ENCODE results near the gene GPAT2. TPM values are rescaled to one million over a fixed set of nuclear protein-coding genes. Genes with fewer than 3 reads are reported as not detected.
"Not testable (repeated sequence)": the region's sequence is repeated elsewhere in the genome, so short reads cannot be mapped to it uniquely, and the experiment has no call there.

Gene GPAT2
- total and polyA plus RNA-seq, 3 experiments from 2014 or later: 8.9 to 36.2 (median 33.6) TPM

- POLR2A ChIA-PET: not testable (repeated sequence)
Measured at GRCh38 chr2:96049049-96049916, 14.6 kb upstream of the GPAT2 start.

GRCh38 chr2:96035554-96035953 is 838 bp upstream of the GPAT2 start:
- H3K9me3 Mint-ChIP-seq; H3K9me3 ChIP-seq (ENCODE audit: low read length); H3K4me3 Mint-ChIP-seq; H3K27me3 Mint-ChIP-seq; CTCF ChIA-PET; H3K36me3 Mint-ChIP-seq; DNase-seq; H3K27me3 ChIP-seq (ENCODE audit: insufficient read depth, low read length, poor library complexity, severe bottlenecking); POLR2A ChIA-PET; H3K27ac ChIP-seq (ENCODE audit: low read depth, low read length); H3K27ac Mint-ChIP-seq; H3K36me3 ChIP-seq (ENCODE audit: insufficient read depth, low read length); H3K4me1 ChIP-seq (ENCODE audit: insufficient read depth, low read length); H3K4me3 ChIP-seq (ENCODE audit: low read length); H3K4me1 Mint-ChIP-seq: not testable (repeated sequence)

More at GRCh38 chr2:96049049-96049916, 14.6 kb upstream of the GPAT2 start:
- H3K36me3 Mint-ChIP-seq; H3K4me1 Mint-ChIP-seq; H3K9me3 ChIP-seq (ENCODE audit: low read length); H3K4me1 ChIP-seq (ENCODE audit: insufficient read depth, low read length); DNase-seq; H3K4me3 Mint-ChIP-seq; H3K27me3 Mint-ChIP-seq; H3K27me3 ChIP-seq (ENCODE audit: insufficient read depth, low read length, poor library complexity, severe bottlenecking); H3K9me3 Mint-ChIP-seq; H3K27ac Mint-ChIP-seq; H3K36me3 ChIP-seq (ENCODE audit: insufficient read depth, low read length); CTCF ChIA-PET; H3K27ac ChIP-seq (ENCODE audit: low read depth, low read length); H3K4me3 ChIP-seq (ENCODE audit: low read length): not testable (repeated sequence)

- H3K27me3 Mint-ChIP-seq; H3K36me3 ChIP-seq (ENCODE audit: insufficient read depth, low read length); H3K9me3 Mint-ChIP-seq; H3K4me3 ChIP-seq (ENCODE audit: low read length); DNase-seq; H3K27ac Mint-ChIP-seq; H3K4me1 Mint-ChIP-seq; H3K4me1 ChIP-seq (ENCODE audit: insufficient read depth, low read length); H3K27me3 ChIP-seq (ENCODE audit: insufficient read depth, low read length, poor library complexity, severe bottlenecking); CTCF ChIA-PET; H3K27ac ChIP-seq (ENCODE audit: low read depth, low read length); H3K9me3 ChIP-seq (ENCODE audit: low read length); H3K4me3 Mint-ChIP-seq; H3K36me3 Mint-ChIP-seq; POLR2A ChIA-PET: not testable (repeated sequence)
Measured at GRCh38 chr2:96033997-96034396, 719 bp downstream of the GPAT2 start.

GRCh38 chr2:96027725-96028325 is 6.9 kb downstream of the GPAT2 start:
- H3K4me1 Mint-ChIP-seq; H3K27ac Mint-ChIP-seq; H3K27me3 ChIP-seq (ENCODE audit: insufficient read depth, low read length, poor library complexity, severe bottlenecking); H3K4me3 Mint-ChIP-seq; POLR2A ChIA-PET; H3K27me3 Mint-ChIP-seq; H3K4me3 ChIP-seq (ENCODE audit: low read length); CTCF ChIA-PET; DNase-seq; H3K9me3 Mint-ChIP-seq; H3K9me3 ChIP-seq (ENCODE audit: low read length); H3K27ac ChIP-seq (ENCODE audit: low read depth, low read length); H3K36me3 ChIP-seq (ENCODE audit: insufficient read depth, low read length); H3K36me3 Mint-ChIP-seq; H3K4me1 ChIP-seq (ENCODE audit: insufficient read depth, low read length): not testable (repeated sequence)

- H3K27ac Mint-ChIP-seq; H3K4me1 Mint-ChIP-seq; H3K9me3 ChIP-seq (ENCODE audit: low read length); H3K4me1 ChIP-seq (ENCODE audit: insufficient read depth, low read length); POLR2A ChIA-PET; H3K36me3 ChIP-seq (ENCODE audit: insufficient read depth, low read length); H3K27me3 ChIP-seq (ENCODE audit: insufficient read depth, low read length, poor library complexity, severe bottlenecking); H3K36me3 Mint-ChIP-seq; H3K4me3 Mint-ChIP-seq; H3K9me3 Mint-ChIP-seq; H3K4me3 ChIP-seq (ENCODE audit: low read length); H3K27me3 Mint-ChIP-seq; H3K27ac ChIP-seq (ENCODE audit: low read depth, low read length): not testable (repeated sequence)
- CTCF ChIA-PET: interaction anchor here (4.7 kb wide), 1 partner anchor 149 kb away, joined by 19 read pairs; no protein-coding TSS in a partner anchor
- DNase-seq: peak in 1 of 5 donors; percentile 19
Measured at GRCh38 chr2:96025755-96026154, 9.0 kb downstream of the GPAT2 start.

GRCh38 chr2:96025194-96025492 is 9.6 kb downstream of the GPAT2 start:
- Mint-ChIP-seq H3K9me3 (no peaks in the 10 kb centered on the region), H3K4me1 (peaks cover 2 to 3% (median 3%) of the 10 kb centered on the region in 3 donors), H3K4me3 (no peak overlapping the region), H3K27ac (peak overlapping the region in 1 of 8 donors; percentile 77), H3K36me3 (peaks cover 0 to 1% (median 0%) of the 10 kb centered on the region in 3 donors), H3K27me3 (no peaks in the 10 kb centered on the region)
- ChIA-PET POLR2A (interaction anchor here (0.7 kb wide), 1 partner anchor 242 kb away, joined by 3 read pairs; no protein-coding TSS in a partner anchor), CTCF (interaction anchor here (1.0 to 4.7 kb wide), 2 partner anchors 91 to 149 kb away, joined by 3 to 19 read pairs; partner anchors contain the start of gene ADRA2B)
- DNase-seq: no peak
- Histone ChIP-seq H3K9me3 (ENCODE audit: low read length) (no peaks in the 10 kb centered on the region), H3K4me1 (ENCODE audit: insufficient read depth, low read length) (no peaks in the 10 kb centered on the region), H3K4me3 (ENCODE audit: low read length) (no peak overlapping the region), H3K27ac (ENCODE audit: low read depth, low read length) (no peak overlapping the region), H3K36me3 (ENCODE audit: insufficient read depth, low read length) (no peaks in the 10 kb centered on the region), H3K27me3 (ENCODE audit: insufficient read depth, low read length, poor library complexity, severe bottlenecking) (no peaks in the 10 kb centered on the region)

- no peaks in the 10 kb centered on the region for H3K27me3 Mint-ChIP-seq
- peaks cover 2 to 3% (median 3%) of the 10 kb centered on the region in 3 donors for H3K4me1 Mint-ChIP-seq
- POLR2A ChIA-PET: interaction anchor here (0.7 kb wide), 1 partner anchor 242 kb away, joined by 3 read pairs; no protein-coding TSS in a partner anchor
- H3K9me3 ChIP-seq (ENCODE audit: low read length): no peaks in the 10 kb centered on the region
- no peak for DNase-seq
- no peak overlapping the region for H3K4me3 Mint-ChIP-seq
- H3K4me1 ChIP-seq (ENCODE audit: insufficient read depth, low read length): no peaks in the 10 kb centered on the region
- H3K36me3 ChIP-seq (ENCODE audit: insufficient read depth, low read length): no peaks in the 10 kb centered on the region
- no peaks in the 10 kb centered on the region for H3K9me3 Mint-ChIP-seq
- H3K27me3 ChIP-seq (ENCODE audit: insufficient read depth, low read length, poor library complexity, severe bottlenecking): no peaks in the 10 kb centered on the region
- no peak overlapping the region for H3K27ac Mint-ChIP-seq
- no peak overlapping the region for H3K4me3 ChIP-seq (ENCODE audit: low read length)
- CTCF ChIA-PET: interaction anchor here (1.0 to 4.7 kb wide), 2 partner anchors 92 to 150 kb away, joined by 3 to 19 read pairs; partner anchors contain the start of gene ADRA2B
- no peak overlapping the region for H3K27ac ChIP-seq (ENCODE audit: low read depth, low read length)
- H3K36me3 Mint-ChIP-seq: peaks cover 0 to 1% (median 0%) of the 10 kb centered on the region in 3 donors
Measured at GRCh38 chr2:96024336-96025193, 10.2 kb downstream of the GPAT2 start.

GRCh38 chr2:96023701-96024100 is 11.0 kb downstream of the GPAT2 start:
- DNase-seq; H3K36me3 Mint-ChIP-seq; H3K4me1 ChIP-seq (ENCODE audit: insufficient read depth, low read length); POLR2A ChIA-PET; H3K36me3 ChIP-seq (ENCODE audit: insufficient read depth, low read length); H3K27me3 ChIP-seq (ENCODE audit: insufficient read depth, low read length, poor library complexity, severe bottlenecking); H3K27ac Mint-ChIP-seq; H3K27me3 Mint-ChIP-seq; H3K27ac ChIP-seq (ENCODE audit: low read depth, low read length); H3K4me1 Mint-ChIP-seq; H3K9me3 Mint-ChIP-seq; H3K4me3 ChIP-seq (ENCODE audit: low read length); H3K4me3 Mint-ChIP-seq; H3K9me3 ChIP-seq (ENCODE audit: low read length): not testable (repeated sequence)
- CTCF ChIA-PET: interaction anchor here (4.7 kb wide), 1 partner anchor 151 kb away, joined by 19 read pairs; no protein-coding TSS in a partner anchor

All from CD8-positive, alpha-beta memory T cell (primary cell).